Duodenal mucosa (tissue), 2 donors: Measurements from ENCODE around the gene CTBP1.

ENCODE experiments used
- H3K27ac ChIP-seq: one replicate; pipeline ENCODE4 v1.7.0; 2013; ENCODE audit warnings: low read depth, low read length
- H3K27me3 ChIP-seq, 2 donors: one replicate each; pipeline ENCODE4 v1.7.0; 2013; ENCODE audit warnings: low read length in 2 of 2, control low read depth in 1 of 2; ENCODE audit not compliant: insufficient read depth in 2 of 2, control insufficient read depth in 1 of 2
- H3K36me3 ChIP-seq, 2 donors: one replicate each; pipeline ENCODE4 v1.7.0; 2013; ENCODE audit warnings: low read length in 2 of 2, control low read depth in 1 of 2; ENCODE audit not compliant: insufficient read depth in 2 of 2, control insufficient read depth in 1 of 2
- H3K4me1 ChIP-seq, 2 donors: one replicate each; pipeline ENCODE4 v1.7.0; 2013; ENCODE audit warnings: low read length in 2 of 2, control low read depth in 1 of 2; ENCODE audit not compliant: insufficient read depth in 2 of 2, control insufficient read depth in 1 of 2
- H3K4me3 ChIP-seq, 2 donors: one replicate each; pipeline ENCODE4 v1.7.0; 2013; ENCODE audit warnings: low read length in 2 of 2, low read depth in 1 of 2
- H3K9ac ChIP-seq, 2 donors: one replicate each; pipeline ENCODE4 v1.7.0; 2013; ENCODE audit warnings: low read length in 2 of 2, low read depth in 1 of 2
- H3K9me3 ChIP-seq, 2 donors: one replicate each; pipeline ENCODE4 v1.7.0; 2013; ENCODE audit warnings: low read length in 2 of 2, control low read depth in 1 of 2; ENCODE audit not compliant: control insufficient read depth in 1 of 2

CTBP1 gene

GRCh38 chr4:1225272-1226143 is 23.4 kb downstream of the CTBP1 start:
- no peak overlapping the region for H3K4me3 ChIP-seq
- H3K27ac ChIP-seq: no peak overlapping the region
- no peaks in the 10 kb centered on the region for H3K4me1 ChIP-seq

GRCh38 chr4:1223841-1224809 is 24.8 kb downstream of the CTBP1 start:
- Histone ChIP-seq H3K4me3 (no peak overlapping the region), H3K4me1 (peaks cover 3 to 6% of the 10 kb centered on the region in 2 donors), H3K9ac (no peak overlapping the region), H3K27me3 (no peaks in the 10 kb centered on the region), H3K9me3 (no peaks in the 10 kb centered on the region), H3K36me3 (peaks cover 40 to 73% of the 10 kb centered on the region in 2 donors), H3K27ac (no peak overlapping the region)

More at GRCh38 chr4:1225272-1226143, 23.4 kb downstream of the CTBP1 start:
- Histone ChIP-seq H3K9me3 (no peaks in the 10 kb centered on the region), H3K36me3 (peaks cover 45 to 82% of the 10 kb centered on the region in 2 donors), H3K27me3 (no peaks in the 10 kb centered on the region), H3K9ac (no peak overlapping the region)

DNA sequence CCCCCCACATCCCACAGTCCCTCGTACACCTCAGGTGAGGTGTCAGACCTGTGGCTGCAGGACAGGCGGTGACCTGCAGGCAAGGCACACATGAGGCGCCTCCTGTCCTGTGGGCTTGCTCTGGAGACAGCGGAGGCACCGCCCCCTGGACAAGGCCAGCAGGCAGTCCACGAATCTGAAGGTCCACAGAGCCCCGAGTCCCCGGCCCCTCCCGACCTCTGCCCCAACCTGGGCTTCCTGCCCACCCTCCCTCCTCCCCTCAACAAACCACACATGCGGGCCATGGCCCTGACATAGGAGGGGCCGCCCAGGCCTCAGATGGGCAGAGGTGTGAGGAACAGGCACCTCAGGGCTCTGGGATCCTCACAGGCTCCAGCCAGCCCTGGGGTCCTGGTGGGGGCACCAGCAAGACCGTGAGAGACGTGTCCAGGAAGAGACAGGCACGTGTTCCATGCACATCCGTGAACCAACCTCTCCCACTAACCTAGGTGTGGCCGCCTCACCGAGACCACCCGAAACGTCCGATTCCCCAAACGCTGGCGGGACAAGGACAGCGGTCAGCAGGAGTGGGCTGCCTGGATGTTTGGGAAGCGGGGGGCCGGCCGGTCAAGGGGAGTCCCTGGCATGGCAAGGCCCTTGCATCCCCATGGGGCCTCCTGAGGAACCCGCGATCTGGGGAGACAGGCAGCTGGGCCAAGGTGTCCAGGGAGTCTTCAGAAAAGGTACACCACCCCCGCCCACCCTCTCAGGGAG is 25.8 kb downstream of the CTBP1 start:
- Histone ChIP-seq H3K27ac (no peak overlapping the region), H3K9me3 (no peaks in the 10 kb centered on the region), H3K9ac (no peak overlapping the region), H3K4me1 (peaks cover 7 to 8% of the 10 kb centered on the region in 2 donors), H3K27me3 (no peaks in the 10 kb centered on the region), H3K36me3 (peaks cover 37 to 65% of the 10 kb centered on the region in 2 donors), H3K4me3 (no peak overlapping the region)

DNA sequence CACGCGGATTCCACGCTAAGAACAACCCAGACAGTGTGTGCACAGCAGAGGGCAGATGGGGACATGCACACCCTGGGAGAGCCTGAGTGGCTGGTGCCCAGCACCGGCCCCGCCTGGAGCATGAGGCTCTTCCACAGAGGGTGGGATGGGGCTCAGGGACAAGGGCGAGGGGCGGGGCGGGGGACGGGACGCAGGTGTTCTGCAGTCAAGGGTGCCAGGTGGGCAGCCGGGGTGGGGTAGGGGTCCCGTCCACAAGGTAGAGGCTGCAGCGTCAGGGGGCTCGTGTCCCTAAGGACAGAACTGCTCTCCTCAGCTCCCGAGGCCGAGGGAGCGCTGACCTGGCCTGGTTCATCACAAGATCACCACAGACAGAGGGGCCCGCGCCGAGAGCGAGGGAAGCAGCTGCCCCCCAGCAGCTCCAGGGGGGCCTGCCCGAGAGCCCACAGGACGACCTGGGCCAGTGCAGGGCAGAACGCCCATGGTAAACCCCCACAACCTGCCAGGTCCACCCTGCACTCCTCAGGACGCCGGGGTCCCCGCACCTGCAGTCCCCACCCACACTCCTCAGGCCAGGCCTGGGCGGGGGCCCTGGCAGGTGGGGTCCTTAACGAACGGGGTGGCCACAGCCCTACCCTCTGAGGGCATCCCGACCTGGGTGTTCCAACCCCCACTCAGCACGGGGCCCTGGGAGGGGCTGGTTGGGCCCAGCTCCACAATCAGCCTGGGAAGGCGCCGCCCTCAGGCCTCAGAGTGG is 26.7 kb downstream of the CTBP1 start:
- peaks cover 10 to 14% of the 10 kb centered on the region in 2 donors for H3K4me1 ChIP-seq
- H3K27ac ChIP-seq: no peak overlapping the region

DNA sequence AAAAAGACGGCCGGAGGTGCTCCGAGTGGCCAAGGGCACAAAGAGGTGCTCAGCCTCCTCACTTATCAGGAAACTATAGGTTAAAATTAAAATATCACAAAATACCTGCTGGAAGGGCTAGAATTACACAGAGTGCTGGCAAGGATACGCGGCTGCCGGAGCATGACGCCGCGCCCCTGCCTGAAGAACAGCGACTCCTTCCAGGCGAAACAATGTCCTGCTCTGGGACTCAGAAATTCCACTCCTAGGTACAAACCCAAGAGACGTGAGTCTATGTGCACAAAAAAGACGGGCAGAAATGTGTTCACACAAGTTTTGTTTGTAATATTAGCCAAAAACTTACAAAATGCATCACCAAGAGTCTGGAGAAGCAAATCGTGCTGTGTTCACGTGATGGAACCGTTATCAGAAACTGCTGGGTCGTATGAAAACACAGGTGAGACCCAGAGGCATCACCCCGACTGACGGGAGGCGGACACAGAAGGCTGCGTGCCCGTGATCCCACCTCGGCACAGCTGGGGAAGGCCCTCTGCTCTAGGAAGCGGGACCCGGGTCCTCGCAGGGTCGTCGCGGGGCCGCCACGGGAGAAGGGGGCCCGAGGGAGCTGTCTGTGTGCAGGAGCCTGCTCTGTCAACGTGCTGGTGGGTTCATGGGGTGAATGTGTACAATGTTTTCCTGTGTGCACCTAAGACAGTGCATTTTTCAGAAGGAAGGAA is 27.6 kb downstream of the CTBP1 start:
- peaks cover 23 to 60% of the 10 kb centered on the region in 2 donors for H3K36me3 ChIP-seq
- no peaks in the 10 kb centered on the region for H3K27me3 ChIP-seq
- no peaks in the 10 kb centered on the region for H3K9me3 ChIP-seq
- no peak overlapping the region for H3K27ac ChIP-seq
- no peak overlapping the region for H3K9ac ChIP-seq
- no peak overlapping the region for H3K4me3 ChIP-seq
- H3K4me1 ChIP-seq: peaks cover 17 to 19% of the 10 kb centered on the region in 2 donors

More for the DNA sequence above, 26.7 kb downstream of the CTBP1 start:
- Histone ChIP-seq H3K36me3 (peaks cover 28 to 60% of the 10 kb centered on the region in 2 donors), H3K4me3 (no peak overlapping the region), H3K9me3 (no peaks in the 10 kb centered on the region), H3K9ac (no peak overlapping the region), H3K27me3 (no peaks in the 10 kb centered on the region)

GRCh38 chr4:1220566-1220965 is 28.4 kb downstream of the CTBP1 start:
- no peaks in the 10 kb centered on the region for H3K27me3 ChIP-seq
- peaks cover 27 to 60% of the 10 kb centered on the region in 2 donors for H3K36me3 ChIP-seq
- H3K9me3 ChIP-seq: no peaks in the 10 kb centered on the region
- H3K4me1 ChIP-seq: peaks cover 17 to 26% of the 10 kb centered on the region in 2 donors
- no peak overlapping the region for H3K9ac ChIP-seq
- no peak overlapping the region for H3K27ac ChIP-seq
- no peak overlapping the region for H3K4me3 ChIP-seq

DNA sequence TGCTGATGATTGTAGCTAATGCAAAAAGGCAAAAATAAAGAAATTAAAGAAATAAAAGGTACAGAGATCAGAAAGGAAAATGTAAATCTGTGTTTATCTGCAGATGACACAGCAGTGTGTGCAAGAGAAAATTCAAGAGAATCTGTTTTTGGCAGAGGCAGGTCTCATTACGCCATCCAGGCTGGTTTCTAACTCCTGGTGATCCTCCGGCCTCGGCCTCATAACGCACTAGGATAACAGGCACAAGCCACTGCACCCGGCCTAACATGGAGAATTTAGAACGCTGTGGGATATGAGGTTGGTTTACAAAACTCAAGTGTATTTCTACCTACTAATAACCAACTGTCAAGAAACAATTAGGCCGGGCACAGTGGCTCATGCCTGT is 29.4 kb downstream of the CTBP1 start:
- H3K36me3 ChIP-seq: peaks cover 20 to 59% of the 10 kb centered on the region in 2 donors
- no peak overlapping the region for H3K27ac ChIP-seq
- no peak overlapping the region for H3K4me3 ChIP-seq
- H3K4me1 ChIP-seq: peaks cover 17 to 34% of the 10 kb centered on the region in 2 donors
- no peak overlapping the region for H3K9ac ChIP-seq
- H3K27me3 ChIP-seq: no peaks in the 10 kb centered on the region
- no peaks in the 10 kb centered on the region for H3K9me3 ChIP-seq

GRCh38 chr4:1218634-1219565 is 30.0 kb downstream of the CTBP1 start:
- no peak overlapping the region for H3K4me3 ChIP-seq
- no peaks in the 10 kb centered on the region for H3K9me3 ChIP-seq
- H3K27ac ChIP-seq: peak overlapping the region; percentile 7
- H3K4me1 ChIP-seq: peaks cover 17 to 36% of the 10 kb centered on the region in 2 donors
- H3K9ac ChIP-seq: no peak overlapping the region
- H3K27me3 ChIP-seq: no peaks in the 10 kb centered on the region
- peaks cover 16 to 59% of the 10 kb centered on the region in 2 donors for H3K36me3 ChIP-seq
